ENCODE results near the gene PTGR2. TPM values are rescaled to one million over a fixed set of nuclear protein-coding genes. Genes with fewer than 3 reads are reported as not detected.

PTGR2 gene
- total RNA-seq, 1 experiment from 2014 or later: 21.8 TPM

- Histone ChIP-seq H3K9me3 (ENCODE audit: insufficient read depth, low read depth) (no peaks in the 10 kb centered on the region), H3K79me2 (ENCODE audit: low read depth) (no peaks in the 10 kb centered on the region), H4K20me1 (ENCODE audit: insufficient read depth) (no peaks in the 10 kb centered on the region), H3K4me3 (no peak overlapping the region), H3F3A (ENCODE audit: insufficient read depth, low read depth) (no peaks in the 10 kb centered on the region; the same call in 1 of the 2 replicates), H3K36me3 (ENCODE audit: low read depth) (no peaks in the 10 kb centered on the region), H3K4me2 (no peak overlapping the region), H3K27me3 (ENCODE audit: insufficient read depth, low read depth) (no peaks in the 10 kb centered on the region), H2AFZ (no peak overlapping the region), H3K27ac (no peak overlapping the region), H3K9me2 (ENCODE audit: insufficient read depth) (no peaks in the 10 kb centered on the region), H3K4me1 (replicated peaks; ENCODE audit: insufficient read depth) (no peaks in the 10 kb centered on the region)
- no TSS peak for BruUV-seq (replicated peaks)
- ChIA-PET POLR2A (ENCODE audit: unreplicated experiment) (no interaction called here), CTCF (interaction anchor here (0.6 kb wide), 1 partner anchor 19 kb away, joined by 4 read pairs; no protein-coding TSS in a partner anchor)
- intact Hi-C loops (cut with micrococcal nuclease; ENCODE audit: unreplicated experiment): no loop called here
- TF ChIP-seq CTCF (conservative IDR thresholded peaks at IDR 0.05) (no peak), EZH2 (IDR thresholded peaks at IDR 0.05; ENCODE audit: low read depth) (no peak)
- DNase-seq: no peak
Observed at GRCh38 chr14:73842851-73843250, 8.8 kb upstream of the PTGR2 start.

- no peaks in the 10 kb centered on the region for H3K9me3 ChIP-seq (ENCODE audit: insufficient read depth, low read depth)
- ChIA-PET POLR2A (ENCODE audit: unreplicated experiment) (no interaction called here), CTCF (interaction anchor here (0.6 kb wide), 1 partner anchor 48 kb away, joined by 3 read pairs; no protein-coding TSS in a partner anchor)
- TF ChIP-seq EZH2 (IDR thresholded peaks at IDR 0.05; ENCODE audit: low read depth): no peak
- TF ChIP-seq CTCF (conservative IDR thresholded peaks at IDR 0.05): no peak
- H2AFZ ChIP-seq: no peak overlapping the region
- H3K4me2 ChIP-seq: no peak overlapping the region
- DNase-seq: no peak
- H3K79me2 ChIP-seq (ENCODE audit: low read depth): no peaks in the 10 kb centered on the region
- intact Hi-C loops (cut with micrococcal nuclease; ENCODE audit: unreplicated experiment): no loop called here
- H3K9me2 ChIP-seq (ENCODE audit: insufficient read depth): no peaks in the 10 kb centered on the region
- H3K4me1 ChIP-seq (replicated peaks; ENCODE audit: insufficient read depth): no peaks in the 10 kb centered on the region
- no peaks in the 10 kb centered on the region for H3K27me3 ChIP-seq (ENCODE audit: insufficient read depth, low read depth)
- no peak overlapping the region for H3K27ac ChIP-seq
- H3F3A ChIP-seq (ENCODE audit: insufficient read depth, low read depth): no peaks in the 10 kb centered on the region; the same call in 1 of the 2 replicates
- no peaks in the 10 kb centered on the region for H3K36me3 ChIP-seq (ENCODE audit: low read depth)
- no peaks in the 10 kb centered on the region for H4K20me1 ChIP-seq (ENCODE audit: insufficient read depth)
- no peak overlapping the region for H3K4me3 ChIP-seq
- no TSS peak for BruUV-seq (replicated peaks)
Observed at GRCh38 chr14:73843296-73843695, 8.3 kb upstream of the PTGR2 start.

GRCh38 chr14:73846947-73847346 lies 4.7 kb upstream of the PTGR2 start:
- no peak overlapping the region for H3K27ac ChIP-seq
- H2AFZ ChIP-seq: no peak overlapping the region
- H3K9me3 ChIP-seq (ENCODE audit: insufficient read depth, low read depth): no peaks in the 10 kb centered on the region
- H3K4me1 ChIP-seq (replicated peaks; ENCODE audit: insufficient read depth): peaks cover 27% of the 10 kb centered on the region
- ChIA-PET POLR2A (ENCODE audit: unreplicated experiment) (interaction anchor here (0.6 to 0.7 kb wide), 2 partner anchors 51 to 132 kb away, joined by 5 to 6 read pairs; partner anchors contain the start of gene PNMA1), CTCF (no interaction called here)
- no peak for DNase-seq
- H3K4me3 ChIP-seq: no peak overlapping the region
- no peaks in the 10 kb centered on the region for H3K27me3 ChIP-seq (ENCODE audit: insufficient read depth, low read depth)
- BruUV-seq (replicated peaks): no TSS peak
- no peaks in the 10 kb centered on the region for H3K9me2 ChIP-seq (ENCODE audit: insufficient read depth)
- peaks cover under 1% of the 10 kb centered on the region; the same call in 1 of the 2 replicates for H3K79me2 ChIP-seq (ENCODE audit: low read depth)
- H3K4me2 ChIP-seq: no peak overlapping the region
- no peaks in the 10 kb centered on the region for H3K36me3 ChIP-seq (ENCODE audit: low read depth)
- TF ChIP-seq EZH2 (IDR thresholded peaks at IDR 0.05; ENCODE audit: low read depth) (no peak), CTCF (conservative IDR thresholded peaks at IDR 0.05) (no peak)
- H4K20me1 ChIP-seq (ENCODE audit: insufficient read depth): no peaks in the 10 kb centered on the region
- peaks cover 23% of the 10 kb centered on the region for H3F3A ChIP-seq (ENCODE audit: insufficient read depth, low read depth)
- intact Hi-C loops (cut with micrococcal nuclease; ENCODE audit: unreplicated experiment): no loop called here
